H1 (cell line): ENCODE data around the gene PTGDR2. TPM values are rescaled to one million over a fixed set of nuclear protein-coding genes. Genes with fewer than 3 reads are reported as not detected.

Experiments
- ASH2L ChIP-seq: fragments of 200-600, 300-600 bp; sonication (generic); IDR thresholded peaks from one replicate; pipeline ENCODE4 v1.7.1; 2017; ENCODE audit warnings: low read length
- CEBPB ChIP-seq: IDR thresholded peaks from 2 replicates; pipeline ENCODE4 v1.6.1; 2012; ENCODE audit warnings: low read depth, low read length
- CHD7 ChIP-seq: fragments of 300-600 bp; sonication (generic); IDR thresholded peaks from 2 replicates; pipeline ENCODE4 v1.7.1; 2012; ENCODE audit warnings: low read length, moderate library complexity, mild to moderate bottlenecking, inconsistent platforms; ENCODE audit not compliant: insufficient replicate concordance
- CREB1 ChIP-seq: IDR thresholded peaks from 2 replicates; pipeline ENCODE4 v1.6.1; 2012; ENCODE audit warnings: inconsistent platforms
- JUND ChIP-seq: IDR thresholded peaks from 2 replicates; pipeline ENCODE4 v1.6.1; 2011; ENCODE audit warnings: mild to moderate bottlenecking, improper control_type of control experiment, low read length
- KDM4A ChIP-seq: IDR thresholded peaks from one replicate; pipeline ENCODE4 v1.7.1; 2012; ENCODE audit warnings: low read depth, mild to moderate bottlenecking, moderate library complexity, low read length, inconsistent platforms; ENCODE audit not compliant: severe bottlenecking
- MAFK ChIP-seq: IDR thresholded peaks from 2 replicates; pipeline ENCODE4 v1.6.1; 2012; ENCODE audit warnings: low read depth, mild to moderate bottlenecking, improper control_type of control experiment, low read length
- NANOG ChIP-seq: IDR thresholded peaks from 2 replicates; pipeline ENCODE4 v1.6.1; 2011; ENCODE audit warnings: low read length, low read depth, mild to moderate bottlenecking, inconsistent platforms; ENCODE audit not compliant: insufficient read depth, poor library complexity, severe bottlenecking
- POLR2A ChIP-seq, 2 experiments: IDR thresholded peaks; 1 replicate in 1 of 2; 2 replicates in 1 of 2; pipeline ENCODE4 v1.6.1; 2011; ENCODE audit warnings: low read depth in 2 of 2, low read length in 2 of 2, mild to moderate bottlenecking in 2 of 2; ENCODE audit errors: control extremely low read depth in 1 of 2
- RAD21 ChIP-seq, 2 experiments: IDR thresholded peaks in 1 of 2; conservative IDR thresholded peaks in 1 of 2; 2 replicates each; pipeline ENCODE4 v1.6.1; 2011; ENCODE audit warnings: low read depth in 2 of 2, low read length in 2 of 2, improper control_type of control experiment in 1 of 2, inconsistent platforms in 1 of 2, mild to moderate bottlenecking in 1 of 2, moderate library complexity in 1 of 2
- SIX5 ChIP-seq: IDR thresholded peaks from 2 replicates; pipeline ENCODE4 v1.6.1; 2011; ENCODE audit warnings: mild to moderate bottlenecking, low read depth, low read length
- SUZ12 ChIP-seq: fragments of 200-600 bp; sonication (generic); IDR thresholded peaks from 2 replicates; pipeline ENCODE4 v1.6.1; 2012; ENCODE audit warnings: mild to moderate bottlenecking, inconsistent platforms, low read length, moderate library complexity, mixed read lengths
- polyA plus RNA-seq, 7 experiments: library from polyadenylated mRNA; depleted of rRNA in 3 of 7; stranded (reverse) in 5 of 7; unstranded in 2 of 7; fragments of >200 nt in 5 of 7; fragments of 200-250 nt in 2 of 7; gene quantifications; 1 replicate in 5 of 7; 2 replicates in 1 of 7; 4 replicates in 1 of 7; pipeline versions ENCODE4 v1.2.1 to v1.2.3, GENCODE V29; 2011 to 2013; ENCODE audit warnings: missing spikeins in 2 of 7, mixed read lengths in 2 of 7
- total RNA-seq: library from RNA; stranded (reverse); fragmentation: NEBNext Ultra II Directional; extraction: Animal tissue kit (Norgen Biotek cat#: 25700); gene quantifications from 2 replicates; pipeline ENCODE4 v1.2.1, GENCODE V29; 2021

Gene PTGDR2
- total and polyA plus RNA-seq, 2 of the 8 experiments (the other 6 are each of a cell fraction or from before 2014, with no cell fraction given), result 0.20 TPM; not detected in 1

GRCh38 chr11:60872961-60873524 lies 17.3 kb upstream of the PTGDR2 start (continued):
- TF ChIP-seq CHD7 (no peak), CREB1 (no peak), POLR2A (IDR thresholded peaks at IDR 0.05; ENCODE audit: control extremely low read depth in 1 of 2, low read depth in 2 of 2, low read length in 2 of 2) (no peak), NANOG (no peak), MAFK (no peak), CEBPB (no peak), RAD21 (IDR thresholded peaks at IDR 0.05 in 1 of 2, conservative IDR thresholded peaks at IDR 0.05 in 1 of 2; ENCODE audit: low read depth in 2 of 2, low read length in 2 of 2) (no peak), KDM4A (no peak), SIX5 (no peak), SUZ12 (no peak), ASH2L (no peak), JUND (no peak)
